ENCODE results near the gene SH3D19. TPM values are rescaled to one million over a fixed set of nuclear protein-coding genes. Genes with fewer than 3 reads are reported as not detected.

The SH3D19 gene
- polyA plus RNA-seq, 2 of the 4 experiments (the other 2 are of a cell fraction), result 15.3 to 22.9 TPM

DNA sequence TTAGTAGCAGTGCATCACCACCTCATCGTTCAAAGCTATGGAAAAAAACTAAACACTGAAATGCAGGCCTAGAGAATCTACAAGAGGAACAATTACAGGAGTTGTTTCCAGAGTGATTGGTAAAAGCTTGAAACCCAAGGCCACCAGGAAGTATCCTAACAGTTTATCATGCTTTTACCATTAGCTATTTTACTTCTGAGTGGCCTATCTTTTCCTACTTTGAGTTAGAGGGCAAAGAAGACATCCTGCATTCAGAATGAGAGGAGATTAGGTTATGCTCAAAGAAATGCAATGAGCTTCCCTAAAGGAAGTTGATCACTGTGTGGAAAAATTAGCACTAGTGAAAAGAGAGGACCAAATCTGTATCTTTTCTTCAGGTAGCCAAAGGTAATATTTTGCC, 118.2 kb downstream of the SH3D19 start:
- no peak for TF ChIP-seq HOXB13 (CRISPR knock-in tag; IDR thresholded peaks at IDR 0.05; ENCODE audit: low read depth)
- TF ChIP-seq EP300 (IDR thresholded peaks at IDR 0.05), result no peak
- TF ChIP-seq ZSCAN20 (CRISPR knock-in tag; IDR thresholded peaks at IDR 0.05), result no peak
- TF ChIP-seq NFE2L2 (conservative IDR thresholded peaks at IDR 0.05; ENCODE audit: low read length), result no peak
- TF ChIP-seq HEYL (CRISPR knock-in tag; IDR thresholded peaks at IDR 0.05), result no peak
- TF ChIP-seq, protein P1, sequence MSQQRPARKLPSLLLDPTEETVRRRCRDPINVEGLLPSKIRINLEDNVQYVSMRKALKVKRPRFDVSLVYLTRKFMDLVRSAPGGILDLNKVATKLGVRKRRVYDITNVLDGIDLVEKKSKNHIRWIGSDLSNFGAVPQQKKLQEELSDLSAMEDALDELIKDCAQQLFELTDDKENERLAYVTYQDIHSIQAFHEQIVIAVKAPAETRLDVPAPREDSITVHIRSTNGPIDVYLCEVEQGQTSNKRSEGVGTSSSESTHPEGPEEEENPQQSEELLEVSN (IDR thresholded peaks at IDR 0.05; ENCODE audit: borderline replicate concordance, low read depth), result no peak
- TF ChIP-seq ELK1 (IDR thresholded peaks at IDR 0.05; ENCODE audit: low read depth, low read length), result no peak
- TF ChIP-seq BHLHE40 (IDR thresholded peaks at IDR 0.05; ENCODE audit: low read depth, low read length), result no peak
- no peak for TF ChIP-seq HES2 (IDR thresholded peaks at IDR 0.05)
- TF ChIP-seq RCOR1 (IDR thresholded peaks at IDR 0.05; ENCODE audit: low read depth, low read length), result no peak
- TF ChIP-seq CEBPB (IDR thresholded peaks at IDR 0.05), result no peak
- TF ChIP-seq, protein P2, sequence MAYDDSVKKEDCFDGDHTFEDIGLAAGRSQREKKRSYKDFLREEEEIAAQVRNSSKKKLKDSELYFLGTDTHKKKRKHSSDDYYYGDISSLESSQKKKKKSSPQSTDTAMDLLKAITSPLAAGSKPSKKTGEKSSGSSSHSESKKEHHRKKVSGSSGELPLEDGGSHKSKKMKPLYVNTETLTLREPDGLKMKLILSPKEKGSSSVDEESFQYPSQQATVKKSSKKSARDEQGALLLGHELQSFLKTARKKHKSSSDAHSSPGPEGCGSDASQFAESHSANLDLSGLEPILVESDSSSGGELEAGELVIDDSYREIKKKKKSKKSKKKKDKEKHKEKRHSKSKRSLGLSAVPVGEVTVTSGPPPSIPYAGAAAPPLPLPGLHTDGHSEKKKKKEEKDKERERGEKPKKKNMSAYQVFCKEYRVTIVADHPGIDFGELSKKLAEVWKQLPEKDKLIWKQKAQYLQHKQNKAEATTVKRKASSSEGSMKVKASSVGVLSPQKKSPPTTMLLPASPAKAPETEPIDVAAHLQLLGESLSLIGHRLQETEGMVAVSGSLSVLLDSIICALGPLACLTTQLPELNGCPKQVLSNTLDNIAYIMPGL (CRISPR knock-in tag; IDR thresholded peaks at IDR 0.05; ENCODE audit: borderline replicate concordance), result no peak
- no peak for TF ChIP-seq TFCP2L1 (CRISPR knock-in tag; IDR thresholded peaks at IDR 0.05)
- TF ChIP-seq, protein P3, sequence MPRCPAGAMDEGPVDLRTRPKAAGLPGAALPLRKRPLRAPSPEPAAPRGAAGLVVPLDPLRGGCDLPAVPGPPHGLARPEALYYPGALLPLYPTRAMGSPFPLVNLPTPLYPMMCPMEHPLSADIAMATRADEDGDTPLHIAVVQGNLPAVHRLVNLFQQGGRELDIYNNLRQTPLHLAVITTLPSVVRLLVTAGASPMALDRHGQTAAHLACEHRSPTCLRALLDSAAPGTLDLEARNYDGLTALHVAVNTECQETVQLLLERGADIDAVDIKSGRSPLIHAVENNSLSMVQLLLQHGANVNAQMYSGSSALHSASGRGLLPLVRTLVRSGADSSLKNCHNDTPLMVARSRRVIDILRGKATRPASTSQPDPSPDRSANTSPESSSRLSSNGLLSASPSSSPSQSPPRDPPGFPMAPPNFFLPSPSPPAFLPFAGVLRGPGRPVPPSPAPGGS (IDR thresholded peaks at IDR 0.05), result no peak
- no peak for TF ChIP-seq HOXA7 (CRISPR knock-in tag; IDR thresholded peaks at IDR 0.05)
- no peak for TF ChIP-seq TP53 (CRISPR knock-in tag; IDR thresholded peaks at IDR 0.05)
- no peak for FAIRE-seq
- Histone ChIP-seq H3K4me2 (no peak overlapping the region), H3K9me3 (no peaks in the 10 kb centered on the region), H3K4me1 (peaks cover 21% of the 10 kb centered on the region; the same call in 2 of the 3 replicates), H3K27ac (no peak overlapping the region), H3K4me3 (no peak overlapping the region)
- no peak for ATAC-seq
- no peak for DNase-seq (ENCODE audit: low read depth in 1 of 2, low spot score in 1 of 2)
- CTCF ChIA-PET, result interaction anchor here (1.0 kb wide), 1 partner anchor 75 kb away, joined by 3 read pairs; no protein-coding TSS in a partner anchor
- 42% methylated on average over 1 of the region's 1 CpG for WGBS (ENCODE audit: missing lambda C conversion rate)
- POLR2A ChIA-PET, result no interaction called here

GRCh38 chr4:151206241-151207005, 119.0 kb downstream of the SH3D19 start:
- FAIRE-seq (no peak), ATAC-seq (no peak), DNase-seq (ENCODE audit: low read depth in 1 of 2, low spot score in 1 of 2) (no peak)
- H3K4me1 ChIP-seq, result peaks cover 21% of the 10 kb centered on the region; the same call in 2 of the 3 replicates
- H3K27ac ChIP-seq, result no peak overlapping the region
- ChIA-PET POLR2A (no interaction called here), CTCF (interaction anchor here (1.0 kb wide), 1 partner anchor 74 kb away, joined by 3 read pairs; no protein-coding TSS in a partner anchor)
- H3K9me3 ChIP-seq, result no peaks in the 10 kb centered on the region
- WGBS (ENCODE audit: missing lambda C conversion rate), result 45% methylated on average over 3 of the region's 3 CpGs
- H3K4me2 ChIP-seq, result no peak overlapping the region
- H3K4me3 ChIP-seq, result no peak overlapping the region
- TF ChIP-seq RCOR1 (IDR thresholded peaks at IDR 0.05; ENCODE audit: low read depth, low read length) (no peak), GATA3 (IDR thresholded peaks at IDR 0.05; ENCODE audit: borderline replicate concordance) (no peak), TFCP2L1 (CRISPR knock-in tag; IDR thresholded peaks at IDR 0.05) (no peak), SMC3 (IDR thresholded peaks at IDR 0.05) (no peak), JUNB (IDR thresholded peaks at IDR 0.05) (no peak), HES2 (IDR thresholded peaks at IDR 0.05) (no peak), PBX3 (IDR thresholded peaks at IDR 0.05) (no peak), MAFK (IDR thresholded peaks at IDR 0.05; ENCODE audit: partially characterized antibody) (no peak), HOXA7 (CRISPR knock-in tag; IDR thresholded peaks at IDR 0.05) (no peak), ZNF302 (CRISPR knock-in tag; IDR thresholded peaks at IDR 0.05) (no peak)
- TF ChIP-seq, protein P4, sequence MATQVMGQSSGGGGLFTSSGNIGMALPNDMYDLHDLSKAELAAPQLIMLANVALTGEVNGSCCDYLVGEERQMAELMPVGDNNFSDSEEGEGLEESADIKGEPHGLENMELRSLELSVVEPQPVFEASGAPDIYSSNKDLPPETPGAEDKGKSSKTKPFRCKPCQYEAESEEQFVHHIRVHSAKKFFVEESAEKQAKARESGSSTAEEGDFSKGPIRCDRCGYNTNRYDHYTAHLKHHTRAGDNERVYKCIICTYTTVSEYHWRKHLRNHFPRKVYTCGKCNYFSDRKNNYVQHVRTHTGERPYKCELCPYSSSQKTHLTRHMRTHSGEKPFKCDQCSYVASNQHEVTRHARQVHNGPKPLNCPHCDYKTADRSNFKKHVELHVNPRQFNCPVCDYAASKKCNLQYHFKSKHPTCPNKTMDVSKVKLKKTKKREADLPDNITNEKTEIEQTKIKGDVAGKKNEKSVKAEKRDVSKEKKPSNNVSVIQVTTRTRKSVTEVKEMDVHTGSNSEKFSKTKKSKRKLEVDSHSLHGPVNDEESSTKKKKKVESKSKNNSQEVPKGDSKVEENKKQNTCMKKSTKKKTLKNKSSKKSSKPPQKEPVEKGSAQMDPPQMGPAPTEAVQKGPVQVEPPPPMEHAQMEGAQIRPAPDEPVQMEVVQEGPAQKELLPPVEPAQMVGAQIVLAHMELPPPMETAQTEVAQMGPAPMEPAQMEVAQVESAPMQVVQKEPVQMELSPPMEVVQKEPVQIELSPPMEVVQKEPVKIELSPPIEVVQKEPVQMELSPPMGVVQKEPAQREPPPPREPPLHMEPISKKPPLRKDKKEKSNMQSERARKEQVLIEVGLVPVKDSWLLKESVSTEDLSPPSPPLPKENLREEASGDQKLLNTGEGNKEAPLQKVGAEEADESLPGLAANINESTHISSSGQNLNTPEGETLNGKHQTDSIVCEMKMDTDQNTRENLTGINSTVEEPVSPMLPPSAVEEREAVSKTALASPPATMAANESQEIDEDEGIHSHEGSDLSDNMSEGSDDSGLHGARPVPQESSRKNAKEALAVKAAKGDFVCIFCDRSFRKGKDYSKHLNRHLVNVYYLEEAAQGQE (IDR thresholded peaks at IDR 0.05), result no peak
- TF ChIP-seq, protein P2 (CRISPR knock-in tag; IDR thresholded peaks at IDR 0.05; ENCODE audit: borderline replicate concordance), result no peak

Data from A549 (cell line).